HepG2 (cell line): ENCODE data around the gene AVPR2. TPM values are rescaled to one million over a fixed set of nuclear protein-coding genes. Genes with fewer than 3 reads are reported as not detected.
A peak's percentile ranks its signal among the peaks of the same experiment; 100 is the strongest.

Source experiments
- ARID2 ChIP-seq: sonication (generic); formaldehyde crosslinking; IDR thresholded peaks from 2 replicates; pipeline ENCODE4 v1.8.1; 2022; ENCODE audit warnings: mild to moderate bottlenecking, missing genetic modification reagents, borderline replicate concordance
- CENPBD1 ChIP-seq: sonication (generic); formaldehyde crosslinking; IDR thresholded peaks from 2 replicates; pipeline ENCODE4 v1.8.0; 2022; ENCODE audit warnings: missing genetic modification reagents, low read depth, mild to moderate bottlenecking, borderline replicate concordance
- DPF2 ChIP-seq: sonication (generic); formaldehyde crosslinking; IDR thresholded peaks from 2 replicates; pipeline ENCODE4 v1.4.0; 2020; ENCODE audit warnings: mild to moderate bottlenecking, low read depth, missing genetic modification reagents, borderline replicate concordance
- ELK4 ChIP-seq: sonication (generic); formaldehyde crosslinking; IDR thresholded peaks from 2 replicates; pipeline ENCODE4 v1.9.0; 2021; ENCODE audit warnings: missing genetic modification reagents, borderline replicate concordance
- HMGA1 ChIP-seq: sonication (generic); formaldehyde crosslinking; conservative IDR thresholded peaks from 2 replicates; pipeline ENCODE4 v1.4.0; 2020; ENCODE audit warnings: missing genetic modification reagents
- HNF4A ChIP-seq: sonication (generic); formaldehyde crosslinking; IDR thresholded peaks from 2 replicates; pipeline ENCODE4 v1.4.0; 2020; ENCODE audit warnings: missing genetic modification reagents
- HOXA5 ChIP-seq: sonication (generic); formaldehyde crosslinking; IDR thresholded peaks from 2 replicates; pipeline ENCODE4 v1.4.0; 2020; ENCODE audit warnings: missing genetic modification reagents
- MBD4 ChIP-seq: IDR thresholded peaks from 2 replicates; pipeline ENCODE4 v1.6.1; 2012; ENCODE audit warnings: low read length, inconsistent platforms, borderline replicate concordance
- PRDM10 ChIP-seq: sonication (generic); formaldehyde crosslinking; IDR thresholded peaks from 2 replicates; pipeline ENCODE4 v1.4.0; 2020; ENCODE audit warnings: low read depth, missing genetic modification reagents
- SIX1 ChIP-seq: sonication (generic); formaldehyde crosslinking; IDR thresholded peaks from 2 replicates; pipeline ENCODE4 v1.4.0; 2020; ENCODE audit warnings: missing genetic modification reagents, borderline replicate concordance
- SNRNP70 ChIP-seq: fragments of 200-400 bp; formaldehyde crosslinking; IDR thresholded peaks from 2 replicates; pipeline ENCODE4 v1.6.1; 2017; ENCODE audit warnings: mild to moderate bottlenecking, low read depth, low read length, moderate library complexity
- TIGD3 ChIP-seq: sonication (generic); formaldehyde crosslinking; IDR thresholded peaks from 2 replicates; pipeline ENCODE4 v1.5.1; 2020; ENCODE audit warnings: mild to moderate bottlenecking, missing genetic modification reagents, borderline replicate concordance
- ZBTB49 ChIP-seq: sonication (generic); formaldehyde crosslinking; IDR thresholded peaks from 2 replicates; pipeline ENCODE4 v1.4.0; 2020; ENCODE audit warnings: missing genetic modification reagents, borderline replicate concordance
- ZBTB7A ChIP-seq: sonication (generic); formaldehyde crosslinking; IDR thresholded peaks from 2 replicates; pipeline ENCODE4 v1.8.0; 2022; ENCODE audit warnings: mild to moderate bottlenecking, missing genetic modification reagents
- ZNF124 ChIP-seq: sonication (generic); formaldehyde crosslinking; IDR thresholded peaks from 2 replicates; pipeline ENCODE4 v1.4.0; 2020; ENCODE audit warnings: missing genetic modification reagents
- ZNF432 ChIP-seq: sonication (generic); formaldehyde crosslinking; IDR thresholded peaks from 2 replicates; pipeline ENCODE4 v1.5.0; 2020; ENCODE audit warnings: missing genetic modification reagents, mild to moderate bottlenecking, borderline replicate concordance
- ZNF761 ChIP-seq: sonication (generic); formaldehyde crosslinking; conservative IDR thresholded peaks from 2 replicates; pipeline ENCODE4 v1.4.0; 2020; ENCODE audit warnings: mild to moderate bottlenecking, missing genetic modification reagents
- ZNF784 ChIP-seq: sonication (generic); formaldehyde crosslinking; IDR thresholded peaks from 2 replicates; pipeline ENCODE4 v1.5.1; 2020; ENCODE audit warnings: missing genetic modification reagents, mild to moderate bottlenecking, borderline replicate concordance
- polyA plus RNA-seq, 8 experiments: library from polyadenylated mRNA; depleted of rRNA in 3 of 8; stranded (reverse) in 7 of 8; unstranded in 1 of 8; fragments of >200 nt; fragmentation: Illumina TruSeq in 4 of 8; extraction: Trizol in 4 of 8; gene quantifications; 2 replicates each; pipeline versions ENCODE4 v1.2.1 to v1.2.3, GENCODE V29; 2011 to 2016; ENCODE audit warnings: low read depth in 4 of 8, missing spikeins in 1 of 8, mixed read lengths in 1 of 8; ENCODE audit not compliant: insufficient read depth in 1 of 8
- total RNA-seq, 5 experiments: library from RNA; depleted of rRNA; stranded (reverse); fragments of >200 nt; fragmentation: Illumina TruSeq; extraction: Trizol; gene quantifications; 2 replicates each; pipeline ENCODE4 v1.2.3, GENCODE V29; 2016; ENCODE audit warnings: low read depth in 1 of 5

AVPR2 gene
- total and polyA plus RNA-seq, 2 of the 13 experiments (the other 11 are each of a cell fraction or from before 2014, with no cell fraction given) = not detected

GRCh38 chrX:153875391-153876111 is 28.9 kb upstream of the AVPR2 start (continued):
- TF ChIP-seq TIGD3 (peak; percentile 100), MBD4 (no peak), DPF2 (CRISPR knock-in tag) (no peak), ZBTB7A (CRISPR knock-in tag) (peak; percentile 99), HMGA1 (CRISPR knock-in tag) (no peak), ZNF124 (CRISPR knock-in tag) (peak; percentile 100), SIX1 (CRISPR knock-in tag) (peak; percentile 92), HNF4A (CRISPR knock-in tag) (peak; percentile 37; the same call in 1 of the 2 replicates), ELK4 (CRISPR knock-in tag) (peak; percentile 98; the same call in 1 of the 2 replicates), HOXA5 (CRISPR knock-in tag) (peak; percentile 100), ZBTB49 (CRISPR knock-in tag) (peak; percentile 99), ZNF784 (CRISPR knock-in tag) (peak; percentile 100), ARID2 (CRISPR knock-in tag) (peak; percentile 94; the same call in 1 of the 2 replicates), SNRNP70 (no peak), PRDM10 (CRISPR knock-in tag) (peak; percentile 93), ZNF432 (CRISPR knock-in tag) (peak; percentile 97), CENPBD1 (CRISPR knock-in tag) (peak; percentile 97; the same call in 1 of the 2 replicates), ZNF761 (peak; percentile 98)
